Suprapubic skin (tissue), 4 donors: ENCODE measurements around the gene MORN5.

Source experiments
- CTCF ChIP-seq, 2 donors: fragments of 200-600 bp in 1 of 2; fragments of 450-650 bp in 1 of 2; sonication (generic) in 1 of 2; IDR thresholded peaks; one replicate each; pipeline ENCODE4 v1.5.1; 2016 to 2019; ENCODE audit warnings: antibody characterized with exemption in 2 of 2, mild to moderate bottlenecking in 1 of 2, moderate library complexity in 1 of 2
- POLR2A ChIP-seq, 2 donors: fragments of 450-650 bp; IDR thresholded peaks; one replicate each; pipeline ENCODE4 v1.6.1; 2017; ENCODE audit warnings: antibody characterized with exemption in 2 of 2, mild to moderate bottlenecking in 2 of 2, moderate library complexity in 2 of 2
- POLR2AphosphoS5 ChIP-seq, 3 donors: sonication (generic); formaldehyde crosslinking; IDR thresholded peaks; one replicate each; pipeline ENCODE4 v1.6.1; 2017; ENCODE audit warnings: antibody characterized with exemption in 3 of 3

- TF ChIP-seq CTCF (IDR thresholded peaks at IDR 0.05) (no peak), POLR2A (IDR thresholded peaks at IDR 0.05) (no peak), POLR2AphosphoS5 (IDR thresholded peaks at IDR 0.05) (no peak)
Measured at GRCh38 chr9:122110100-122110833, 49.4 kb upstream of the MORN5 start.
